AG04450 (cell line): ENCODE data around the gene SSR4. TPM values are rescaled to one million over a fixed set of nuclear protein-coding genes. Genes with fewer than 3 reads are reported as not detected.

Experiments used
- CTCF ChIA-PET: fragments of 300-600, 350-600 bp; formaldehyde crosslinking; extraction: SDS; loops from one replicate; lab custom pipeline; 2022; ENCODE audit warnings: antibody characterized with exemption, inconsistent platforms; lab: Charles Lee
- POLR2A ChIA-PET: fragments of 350-600 bp; formaldehyde crosslinking; extraction: SDS; loops from one replicate; lab custom pipeline; 2021; ENCODE audit warnings: antibody characterized with exemption, inconsistent platforms; lab: Yijun Ruan, JAX
- DNase-seq: peaks from one replicate; pipeline ENCODE4 v3.0.0-alpha.2; 2011; ENCODE audit warnings: low read depth, low spot score
- H3K27ac ChIP-seq: one replicate; pipeline ENCODE4 v1.5.1; 2012; ENCODE audit warnings: low read depth, low read length, control low read depth
- H3K27me3 ChIP-seq: one replicate; pipeline ENCODE4 v1.6.0; 2012; ENCODE audit warnings: low read length; ENCODE audit not compliant: control insufficient read depth, insufficient read depth
- H3K4me3 ChIP-seq: 2 replicates; pipeline ENCODE4 v1.5.1; 2011; ENCODE audit warnings: mild to moderate bottlenecking, low read depth, low read length, control low read depth
- H3K9me3 ChIP-seq: 2 replicates; pipeline ENCODE4 v1.5.1; 2012; ENCODE audit warnings: low read length; ENCODE audit not compliant: control insufficient read depth, insufficient read depth
- CTCF ChIP-seq: IDR thresholded peaks from 2 replicates; pipeline ENCODE4 v1.5.1; 2011; ENCODE audit warnings: low read depth, low read length, control low read depth, inconsistent platforms
- polyA plus RNA-seq: library from polyadenylated mRNA; depleted of rRNA; stranded (reverse); fragments of >200 nt; gene quantifications from 2 replicates; pipeline ENCODE4 v1.2.3, GENCODE V29; 2011

The SSR4 gene
- polyA plus RNA-seq, 1 experiment = 277 TPM

GRCh38 chrX:153828308-153828707 lies 33.8 kb downstream of the SSR4 start:
- H3K27me3 ChIP-seq = peaks cover 41% of the 10 kb centered on the region

GRCh38 chrX:153828723-153829548 lies 34.5 kb downstream of the SSR4 start:
- no peak for DNase-seq
- no peak for TF ChIP-seq CTCF
- Histone ChIP-seq H3K27me3 (peaks cover 41% of the 10 kb centered on the region), H3K27ac (no peak overlapping the region), H3K9me3 (no peaks in the 10 kb centered on the region), H3K4me3 (no peak overlapping the region)
- ChIA-PET CTCF (no interaction called here), POLR2A (no interaction called here)

More at GRCh38 chrX:153828308-153828707, 33.8 kb downstream of the SSR4 start:
- Histone ChIP-seq H3K9me3 (no peaks in the 10 kb centered on the region), H3K4me3 (no peak overlapping the region), H3K27ac (no peak overlapping the region)
- CTCF ChIA-PET = no interaction called here
- DNase-seq = no peak
- no peak for TF ChIP-seq CTCF
- POLR2A ChIA-PET = no interaction called here

GRCh38 chrX:153829549-153829798 lies 35.0 kb downstream of the SSR4 start:
- no peak for TF ChIP-seq CTCF
- POLR2A ChIA-PET = no interaction called here
- peaks cover 41% of the 10 kb centered on the region for H3K27me3 ChIP-seq
- CTCF ChIA-PET = no interaction called here
- no peak for DNase-seq
- no peak overlapping the region for H3K4me3 ChIP-seq
- H3K9me3 ChIP-seq = no peaks in the 10 kb centered on the region
- no peak overlapping the region for H3K27ac ChIP-seq

- H3K9me3 ChIP-seq = no peaks in the 10 kb centered on the region
- H3K27me3 ChIP-seq = peaks cover 41% of the 10 kb centered on the region
- no peak within 1 kb of the TSS for H3K4me3 ChIP-seq
- DNase-seq = no peak
- TF ChIP-seq CTCF = no peak
- ChIA-PET POLR2A (no interaction called here), CTCF (no interaction called here)
- no peak within 1 kb of the TSS for H3K27ac ChIP-seq
Measured at GRCh38 chrX:153829799-153830639, 35.6 kb downstream of the SSR4 start, which contains the start of gene PDZD4. TSS of gene PDZD4 (minus strand) at chrX:153830544. CDS start at chrX:153830298, 246 bp downstream.
